SH-SY5Y (cell line): ENCODE results near the gene TAS2R46.

ENCODE experiments used
- GATA2 ChIP-seq: IDR thresholded peaks from 2 replicates; pipeline ENCODE4 v1.6.1; 2011; ENCODE audit warnings: mild to moderate bottlenecking, low read depth, low read length
- GATA3 ChIP-seq: IDR thresholded peaks from 2 replicates; pipeline ENCODE4 v1.6.1; 2011; ENCODE audit warnings: low read depth, mild to moderate bottlenecking, low read length, moderate library complexity

DNA sequence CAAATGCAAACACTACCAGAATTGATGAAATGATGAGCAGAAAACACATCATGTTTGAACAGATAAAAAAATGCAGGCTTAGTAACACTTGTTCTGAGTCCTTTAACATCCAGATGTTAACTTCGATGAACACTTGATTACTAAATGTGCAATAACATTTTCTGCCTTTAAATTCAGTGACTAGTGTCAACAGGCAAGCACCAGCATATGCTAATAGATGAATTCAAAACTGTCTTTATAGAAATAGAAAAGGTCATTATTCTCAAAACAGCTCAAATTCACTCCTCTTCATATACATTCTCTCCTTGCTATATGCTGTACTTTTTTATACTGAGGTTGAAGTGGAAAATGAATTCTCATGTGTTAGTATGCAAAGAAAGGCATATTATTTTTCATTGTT is 39.6 kb downstream of the TAS2R46 start, which contains the start of gene TAS2R19:
- TF ChIP-seq GATA2 = no peak
- no peak for TF ChIP-seq GATA3
